Measurements from ENCODE around the gene KLHL11.

KLHL11 gene

GRCh38 chr17:41824086-41824485 is 41.1 kb downstream of the KLHL11 start:
- H3K4me3 ChIP-seq (ENCODE audit: low read depth, low read length), result no peak overlapping the region
- DNase-seq (ENCODE audit: low read depth), result no peak
- TF ChIP-seq CTCF (IDR thresholded peaks at IDR 0.05; ENCODE audit: low read depth, low read length, missing control alignments), result no peak

GRCh38 chr17:41823580-41823979 is 41.6 kb downstream of the KLHL11 start:
- no peak for DNase-seq (ENCODE audit: low read depth)
- H3K4me3 ChIP-seq (ENCODE audit: low read depth, low read length), result no peak overlapping the region

GRCh38 chr17:41823141-41823524 is 42.1 kb downstream of the KLHL11 start:
- no peak for TF ChIP-seq CTCF (IDR thresholded peaks at IDR 0.05; ENCODE audit: low read depth, low read length, missing control alignments)
- no peak overlapping the region for H3K4me3 ChIP-seq (ENCODE audit: low read depth, low read length)
- no peak for DNase-seq (ENCODE audit: low read depth)

More at GRCh38 chr17:41823580-41823979, 41.6 kb downstream of the KLHL11 start:
- no peak for TF ChIP-seq CTCF (IDR thresholded peaks at IDR 0.05; ENCODE audit: low read depth, low read length, missing control alignments)

- no peak overlapping the region for H3K4me3 ChIP-seq (ENCODE audit: low read depth, low read length)
- no peak for DNase-seq (ENCODE audit: low read depth)
- TF ChIP-seq CTCF (IDR thresholded peaks at IDR 0.05; ENCODE audit: low read depth, low read length, missing control alignments), result no peak
Measured at GRCh38 chr17:41822216-41823140, 42.7 kb downstream of the KLHL11 start.

GRCh38 chr17:41821776-41822175 is 43.4 kb downstream of the KLHL11 start:
- no peak for TF ChIP-seq CTCF (IDR thresholded peaks at IDR 0.05; ENCODE audit: low read depth, low read length, missing control alignments)
- DNase-seq (ENCODE audit: low read depth), result no peak
- no peak overlapping the region for H3K4me3 ChIP-seq (ENCODE audit: low read depth, low read length)

- TF ChIP-seq CTCF (IDR thresholded peaks at IDR 0.05; ENCODE audit: low read depth, low read length, missing control alignments), result no peak
- no peak for DNase-seq (ENCODE audit: low read depth)
Measured at GRCh38 chr17:41818024-41818423, 47.2 kb downstream of the KLHL11 start.

More at GRCh38 chr17:41818024-41818423, 47.2 kb downstream of the KLHL11 start:
- no peak overlapping the region for H3K4me3 ChIP-seq (ENCODE audit: low read depth, low read length)
